Fibroblast of villous mesenchyme (primary cell): ENCODE data around the gene CIT. TPM values are rescaled to one million over a fixed set of nuclear protein-coding genes. Genes with fewer than 3 reads are reported as not detected.

Experiments
- DNase-seq: peaks from one replicate; pipeline ENCODE4 v3.0.0-alpha.2; 2010; ENCODE audit warnings: low read depth
- H3K4me3 ChIP-seq: 2 replicates; pipeline ENCODE4 v1.5.1; 2011; ENCODE audit warnings: low read depth, mild to moderate bottlenecking, low read length
- CTCF ChIP-seq: IDR thresholded peaks from 2 replicates; pipeline ENCODE4 v1.5.1; 2012; ENCODE audit warnings: low read depth, mild to moderate bottlenecking, low read length; ENCODE audit not compliant: insufficient read depth
- total RNA-seq: library from RNA; depleted of rRNA; stranded (reverse); fragments of >200 nt; gene quantifications from 2 replicates; pipeline ENCODE4 v1.2.3, GENCODE V29; 2012

The CIT gene
- total RNA-seq, 1 donor = 20.7 TPM

GRCh38 chr12:119696943-119697342 is 180.2 kb downstream of the CIT start:
- no peak for TF ChIP-seq CTCF
- no peak overlapping the region for H3K4me3 ChIP-seq
- no peak for DNase-seq

GRCh38 chr12:119695034-119695433 is 182.1 kb downstream of the CIT start:
- DNase-seq = peak; percentile 33
- TF ChIP-seq CTCF = peak; percentile 76

GRCh38 chr12:119694111-119694510 is 183.0 kb downstream of the CIT start:
- DNase-seq = peak; percentile 76
- no peak for TF ChIP-seq CTCF
- H3K4me3 ChIP-seq = no peak overlapping the region

More at GRCh38 chr12:119695034-119695433, 182.1 kb downstream of the CIT start:
- H3K4me3 ChIP-seq = no peak overlapping the region

GRCh38 chr12:119693511-119693910 is 183.6 kb downstream of the CIT start:
- no peak overlapping the region for H3K4me3 ChIP-seq
- DNase-seq = peak; percentile 57
- TF ChIP-seq CTCF = no peak

- no peak for TF ChIP-seq CTCF
- DNase-seq = peak; percentile 100
Observed at GRCh38 chr12:119692997-119693396, 184.1 kb downstream of the CIT start.

GRCh38 chr12:119692410-119692809 is 184.7 kb downstream of the CIT start:
- no peak for TF ChIP-seq CTCF
- DNase-seq = no peak
- no peak overlapping the region for H3K4me3 ChIP-seq

More at GRCh38 chr12:119692997-119693396, 184.1 kb downstream of the CIT start:
- no peak overlapping the region for H3K4me3 ChIP-seq

GRCh38 chr12:119691202-119691810 is 185.8 kb downstream of the CIT start:
- TF ChIP-seq CTCF = no peak
- DNase-seq = no peak
- no peak overlapping the region for H3K4me3 ChIP-seq
